Bone marrow (tissue), 2 donors: ENCODE results near the gene SP6.
A peak's percentile ranks its signal among the peaks of the same experiment; 100 is the strongest.

Experiments used
- DNase-seq, 2 donors: peaks; one replicate each; lab custom pipeline; 2025; lab: John Stamatoyannopoulos, UW

The SP6 gene

DNA sequence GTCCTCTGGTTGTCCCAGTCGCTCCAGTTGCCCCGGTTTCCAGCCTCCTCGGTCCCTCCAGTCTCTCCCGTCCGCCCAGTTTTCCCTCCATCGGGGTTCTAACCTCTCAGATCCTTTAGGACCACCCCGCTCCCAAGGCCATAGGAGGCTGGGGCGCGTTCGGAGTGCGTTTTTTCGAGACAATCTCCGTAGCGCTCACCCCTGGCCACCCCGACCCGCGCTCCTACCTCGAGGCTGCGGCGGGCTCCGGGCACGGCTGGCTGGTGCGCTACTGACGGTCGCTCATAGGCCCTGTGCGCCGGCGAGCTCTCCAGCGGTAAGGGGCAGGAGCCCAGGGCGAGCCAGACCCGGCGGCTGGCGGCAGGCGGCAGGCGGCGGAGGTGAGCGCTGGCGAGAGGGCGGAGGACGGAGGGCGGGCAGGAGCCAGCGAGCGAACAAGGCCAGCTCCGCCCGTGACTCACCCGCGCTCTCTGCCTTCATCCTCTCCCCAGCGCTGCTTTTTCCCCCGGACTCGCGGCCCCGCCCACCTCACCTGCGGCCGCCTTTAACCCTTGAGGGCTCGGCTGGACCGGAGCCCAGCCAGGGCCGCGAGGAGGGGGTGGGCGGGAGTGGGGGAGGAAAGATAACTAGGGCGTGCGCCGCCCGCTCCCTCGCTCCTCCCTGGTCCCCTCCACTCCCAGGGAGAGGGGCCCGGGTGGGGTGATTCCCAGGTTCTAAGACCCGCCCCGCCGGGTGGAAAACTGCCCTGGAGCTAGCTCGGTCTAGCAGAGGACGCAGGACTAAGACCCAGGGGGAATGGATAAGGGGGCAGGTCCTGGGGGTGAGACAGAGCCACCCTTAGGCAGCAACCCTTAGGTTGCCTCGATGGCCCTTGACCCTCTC is at the start of gene SP6:
SP6 (minus strand) TSS at position 472 of the 882 bp plus-strand sequence. CDS start 2,734 bp downstream, outside the sequence.
- peak in 1 of 2 donors; percentile 26 for DNase-seq

GRCh38 chr17:47899643-47900042 is 48.7 kb upstream of the SP6 start:
- no peak for DNase-seq

DNA sequence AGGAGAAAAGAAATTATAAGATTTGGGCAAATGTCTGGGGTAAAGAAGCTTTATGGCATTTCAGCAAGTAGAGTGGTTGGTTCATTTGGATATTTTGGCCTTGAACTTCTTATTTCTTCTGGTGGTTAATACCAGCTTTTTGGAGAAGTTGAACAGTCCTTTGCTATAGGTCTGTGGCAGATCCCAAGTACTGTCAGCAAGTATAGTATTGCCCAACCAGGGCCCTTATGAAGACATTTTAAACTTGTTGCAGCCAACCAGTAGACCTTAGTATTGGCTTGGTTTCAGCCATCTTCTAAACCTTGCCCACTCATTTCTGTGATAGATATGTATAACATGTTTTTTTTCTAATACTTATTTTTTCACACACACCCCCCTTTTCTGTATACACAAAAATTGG is 47.3 kb upstream of the SP6 start:
- DNase-seq = no peak

DNA sequence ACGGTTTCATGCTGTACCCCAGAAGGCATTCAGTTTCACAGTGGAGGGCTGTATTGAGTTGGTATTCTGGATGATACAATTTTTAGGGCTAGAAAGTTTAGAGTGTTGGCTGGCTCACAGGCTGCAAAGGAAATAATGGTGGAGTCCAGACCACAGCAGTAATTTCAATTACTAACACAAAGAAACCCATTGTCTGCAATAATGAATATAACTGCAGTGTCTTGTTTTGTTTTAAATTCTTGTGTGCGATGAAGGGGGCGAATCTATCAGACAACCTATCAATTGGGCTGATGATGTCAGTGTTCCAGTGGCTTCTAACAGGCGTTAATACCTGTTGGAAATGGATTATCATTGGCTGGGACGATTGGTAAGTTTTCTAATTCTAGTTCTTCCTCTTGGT is 46.6 kb upstream of the SP6 start:
- no peak for DNase-seq

DNA sequence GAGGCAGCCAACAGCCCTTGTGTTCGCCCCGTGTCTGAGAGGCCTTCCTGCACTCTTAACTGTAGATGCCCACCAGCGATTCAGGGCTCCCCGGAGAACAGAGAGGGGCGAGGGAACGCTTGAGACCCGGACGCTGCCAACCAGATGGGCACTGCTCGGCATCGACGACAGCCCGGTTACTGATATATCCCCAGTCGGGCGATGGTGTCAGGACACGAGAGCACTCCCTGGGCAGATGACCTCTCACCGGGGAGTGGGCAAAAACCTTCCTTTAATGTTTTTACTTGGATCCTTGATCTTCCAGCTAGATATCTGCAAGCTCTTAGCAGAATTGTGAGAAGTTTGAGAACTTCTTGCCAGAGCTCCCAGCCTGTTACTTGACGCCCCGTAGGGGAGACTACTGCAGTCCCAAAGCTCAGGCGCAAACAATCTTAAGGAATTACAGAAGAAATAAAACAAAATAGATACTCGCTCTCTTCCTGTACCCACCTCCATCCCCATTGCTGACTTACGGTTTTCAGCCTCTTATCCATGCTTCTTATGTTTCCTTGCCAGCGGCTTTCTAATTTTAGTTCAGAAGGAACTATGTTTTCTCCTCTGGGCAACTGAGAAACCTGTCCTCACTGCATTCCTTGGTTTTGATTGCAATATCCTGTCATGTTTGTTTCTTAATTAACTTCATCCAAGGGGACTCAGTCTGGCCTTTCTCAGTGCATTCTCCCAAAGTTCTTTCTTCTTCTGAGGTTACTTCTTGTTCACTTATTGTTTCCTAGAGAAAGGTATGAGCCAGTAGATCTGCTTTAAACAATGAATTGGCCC is 45.9 kb upstream of the SP6 start:
- peak in 1 of 2 donors; percentile 80 for DNase-seq

GRCh38 chr17:47895856-47896671 is 45.1 kb upstream of the SP6 start, which contains the start of gene SP2:
Gene SP2, plus strand, starts transcription at chr17:47896236. Its CDS starts 51 bp downstream, at chr17:47896287.
- peak; percentile 100 for DNase-seq

GRCh38 chr17:47895347-47895855 is 44.4 kb upstream of the SP6 start:
- DNase-seq = peak in 1 of 2 donors; percentile 32

- DNase-seq = no peak
These were observed 43.8 kb upstream of the SP6 start for GRCh38 chr17:47894498-47895346.

DNA sequence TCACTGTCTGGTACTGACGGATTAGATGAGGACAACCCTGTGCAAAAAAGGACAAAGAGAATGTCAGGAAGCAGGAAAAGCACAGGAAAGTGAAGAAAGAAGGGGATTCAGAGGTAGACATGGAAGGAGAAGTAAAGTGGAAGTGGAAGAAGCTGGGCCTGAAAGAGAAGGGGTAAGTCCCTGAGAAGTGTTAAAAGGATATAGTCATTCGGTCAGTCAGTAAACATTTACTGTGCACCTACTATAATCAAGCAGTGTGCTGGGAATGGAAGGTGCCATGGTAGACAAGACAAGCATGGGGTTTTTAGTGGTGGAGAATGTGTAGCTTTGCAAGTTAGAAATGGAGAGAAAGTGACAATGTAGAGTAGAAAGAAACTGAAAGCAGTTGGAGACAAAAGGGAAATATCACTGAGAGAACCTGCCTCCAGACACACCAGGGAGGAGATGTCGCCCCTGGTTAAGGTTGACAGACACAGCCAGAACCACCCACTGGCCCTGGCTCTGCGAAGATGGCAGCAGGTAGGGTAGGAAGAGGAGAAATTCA is 40.7 kb upstream of the SP6 start:
- DNase-seq = no peak

- peak; percentile 58 to 59 for DNase-seq
These were observed 39.0 kb upstream of the SP6 start for GRCh38 chr17:47889734-47890529.

- DNase-seq = no peak
These were observed 37.3 kb upstream of the SP6 start for GRCh38 chr17:47888293-47888692.

DNA sequence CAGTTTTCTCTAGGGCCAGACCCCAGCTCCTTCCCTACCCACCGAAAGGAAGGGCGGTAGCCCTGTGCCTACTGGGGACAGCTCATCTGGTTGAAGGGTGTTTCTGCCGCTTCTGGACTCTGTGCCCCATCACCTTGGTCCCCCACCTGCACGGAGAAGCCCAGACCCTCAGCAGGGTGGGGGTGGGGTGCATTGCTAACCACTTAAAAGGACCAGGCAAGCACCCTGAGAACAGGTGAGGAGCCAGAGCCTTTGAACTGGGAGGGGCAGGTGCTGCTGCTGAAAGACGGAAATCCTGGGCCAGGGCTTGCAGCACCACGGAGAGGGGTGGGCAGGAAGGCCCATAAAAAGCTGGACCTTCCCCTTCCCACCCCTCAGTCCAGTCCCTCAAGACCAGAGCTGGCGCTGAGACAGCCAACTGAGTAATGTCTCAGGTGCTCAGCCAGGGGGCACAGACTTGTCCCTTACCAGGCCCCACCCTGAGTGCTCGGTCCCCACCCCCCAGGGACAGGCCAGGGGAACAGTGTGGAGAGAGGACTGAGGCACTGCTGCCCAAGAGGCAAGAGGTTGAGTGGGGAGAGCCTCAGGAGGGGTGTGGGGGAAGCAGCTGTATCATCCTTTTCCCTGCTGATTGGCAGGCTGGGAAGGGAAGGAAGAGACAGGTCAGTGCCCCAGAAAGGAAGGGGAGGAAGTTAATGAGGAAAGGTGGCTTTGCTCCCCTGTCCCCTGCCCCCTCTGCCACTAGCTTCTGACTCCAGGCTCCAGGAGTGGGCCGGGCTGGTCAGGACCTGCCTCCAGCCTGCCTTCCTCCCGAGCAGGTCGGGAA is 34.2 kb upstream of the SP6 start:
- no peak for DNase-seq

- no peak for DNase-seq
These were observed 33.4 kb upstream of the SP6 start for GRCh38 chr17:47884427-47884740.

- no peak for DNase-seq
These were observed 32.8 kb upstream of the SP6 start for GRCh38 chr17:47883589-47884426.

DNA sequence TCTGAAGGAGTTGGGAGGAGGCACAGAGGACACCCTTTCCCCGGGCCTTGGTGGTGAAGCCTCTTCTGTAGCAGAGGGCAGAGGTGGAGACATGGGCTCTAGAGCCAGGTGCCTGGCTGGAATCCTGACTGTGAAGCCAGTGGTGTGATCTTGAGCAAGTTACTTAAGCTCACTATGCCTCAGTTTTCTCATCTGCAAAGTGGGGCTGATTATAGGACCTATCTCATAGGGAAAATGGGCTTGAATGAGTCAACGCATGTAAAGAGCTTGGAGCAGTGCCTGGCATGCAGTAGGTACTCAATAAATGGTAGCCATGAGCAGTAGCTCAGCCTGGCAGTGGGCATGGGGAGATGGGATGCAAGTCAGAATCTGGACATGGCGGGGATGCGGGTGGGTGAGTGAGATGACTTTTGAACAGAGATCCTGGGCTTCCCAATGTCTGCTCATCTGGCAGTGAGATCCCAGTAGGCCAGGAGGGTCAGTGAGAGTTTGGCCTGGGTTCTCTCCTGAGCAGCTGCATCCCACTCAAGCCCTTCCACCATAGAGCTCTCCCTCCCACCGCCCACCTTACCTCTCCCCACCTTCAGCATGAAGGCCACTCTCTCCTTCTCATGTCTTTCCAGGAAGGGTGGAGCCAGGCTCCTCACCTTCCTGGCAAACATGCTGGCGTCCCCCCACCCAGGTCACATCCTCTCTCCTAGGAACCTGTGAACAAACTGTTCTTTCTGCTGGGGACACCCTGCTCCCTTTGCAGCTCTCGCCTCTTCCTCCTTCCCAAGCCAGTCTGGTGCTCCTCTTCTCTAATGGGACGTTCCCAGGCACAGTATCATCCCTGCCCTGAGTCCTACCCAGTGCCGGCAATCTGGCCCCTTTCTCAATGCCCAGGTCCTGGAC is 32.0 kb upstream of the SP6 start:
- DNase-seq = no peak

GRCh38 chr17:47882247-47882646 is 31.3 kb upstream of the SP6 start:
- DNase-seq = peak in 1 of 2 donors; percentile 37
